ENCODE measurements around the gene SGCA. TPM values are rescaled to one million over a fixed set of nuclear protein-coding genes. Genes with fewer than 3 reads are reported as not detected.

SGCA gene
- total and polyA plus RNA-seq, 10 of the 15 experiments (the other 5 are each of a cell fraction or from before 2014, with no cell fraction given): 0.13 to 2.2 (median 0.50) TPM; not detected in 2

DNA sequence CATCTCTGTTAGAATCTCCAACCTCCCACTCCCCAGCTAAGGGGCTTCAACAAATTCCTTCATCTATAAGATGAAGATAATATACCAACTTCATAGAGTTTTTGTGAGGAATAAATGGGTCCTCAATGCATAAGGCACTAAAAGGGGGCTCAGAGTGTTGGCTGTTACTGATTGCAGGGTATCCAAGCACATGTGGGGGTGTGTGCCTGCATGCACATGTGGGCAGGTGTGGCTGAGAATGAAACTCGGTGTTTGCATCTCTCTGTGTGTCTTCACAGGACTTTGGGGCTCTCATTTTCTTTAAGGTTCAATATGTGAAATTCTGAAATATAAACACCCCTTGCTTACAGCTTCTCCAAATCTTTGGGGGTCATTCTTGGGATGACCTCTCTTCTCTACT, 11.2 kb upstream of the SGCA start:
- Histone ChIP-seq H3K27ac (ENCODE audit: control insufficient read depth, insufficient read depth) (peak overlapping the region; percentile 72), H3K36me3 (ENCODE audit: control insufficient read depth in 2 of 2, insufficient read depth in 2 of 2, low read length in 1 of 2) (no peaks in the 10 kb centered on the region), H3K4me2 (ENCODE audit: control insufficient read depth, insufficient read depth) (peak overlapping the region; percentile 91), H2AFZ (ENCODE audit: control insufficient read depth, low read depth, low read length) (no peak overlapping the region), H4K20me1 (ENCODE audit: control insufficient read depth, insufficient read depth) (no peaks in the 10 kb centered on the region), H3K9me3 (replicated peaks; ENCODE audit: control insufficient read depth, insufficient read depth, low read length) (no peaks in the 10 kb centered on the region), H3K9ac (ENCODE audit: control insufficient read depth, insufficient read depth, low read length) (peak overlapping the region; percentile 50; the same call in 1 of the 2 replicates), H3K79me2 (ENCODE audit: control insufficient read depth, insufficient read depth, low read length) (peaks cover 21% of the 10 kb centered on the region), H3K27me3 (replicated peaks in 1 of 2; ENCODE audit: control insufficient read depth in 2 of 2, insufficient read depth in 2 of 2, low read length in 1 of 2) (no peaks in the 10 kb centered on the region), H3K4me3 (peak overlapping the region; percentile 56), H3K4me1 (ENCODE audit: control insufficient read depth, insufficient read depth, low read length) (peaks cover 37% of the 10 kb centered on the region)
- 0% methylated on average over 1 of the region's 1 CpG for WGBS (ENCODE audit: insufficient coverage, insufficient replicate concordance, low lambda C conversion rate, missing lambda C conversion rate)
- ChIA-PET POLR2A (interaction anchor here (0.8 to 1.5 kb wide), 3 partner anchors 9 to 39 kb away, joined by 4 to 7 read pairs (median 6); no protein-coding TSS in a partner anchor), RAD21 (ENCODE audit: unreplicated experiment) (interaction anchor here (0.9 to 2.3 kb wide), 5 partner anchors 9 to 45 kb away, joined by 3 to 7 read pairs (median 5); no protein-coding TSS in a partner anchor), CTCF (interaction anchor here (1.0 to 2.2 kb wide), 10 partner anchors 9 to 67 kb away, joined by 3 to 10 read pairs (median 6); no protein-coding TSS in a partner anchor), SMC1A (ENCODE audit: uncharacterized antibody, unreplicated experiment) (interaction anchor here (0.6 to 1.9 kb wide), 7 partner anchors 9 to 143 kb away, joined by 3 to 7 read pairs (median 4); no protein-coding TSS in a partner anchor)
- ATAC-seq (peak; percentile 16; the same call in 1 of the 3 replicates), DNase-seq (ENCODE audit: low read depth, low spot score) (no peak), FAIRE-seq (peak; percentile 31)
- no peak for TF ChIP-seq RBBP5 (conservative IDR thresholded peaks at IDR 0.05)
- TF ChIP-seq BHLHE40 (IDR thresholded peaks at IDR 0.05; ENCODE audit: borderline replicate concordance in 1 of 2, low read depth in 2 of 2, low read length in 1 of 2): peak; percentile 61 to 71; a peak in 2 of 4 replicates
- peak; percentile 23; the same call in 1 of the 2 replicates for TF ChIP-seq JUNB (IDR thresholded peaks at IDR 0.05)
- TF ChIP-seq PAX5 (IDR thresholded peaks at IDR 0.05; ENCODE audit: borderline replicate concordance, low read depth, low read length): no peak
- TF ChIP-seq SP1 (IDR thresholded peaks at IDR 0.05; ENCODE audit: low read depth, low read length): peak; percentile 29
- TF ChIP-seq, protein P1, sequence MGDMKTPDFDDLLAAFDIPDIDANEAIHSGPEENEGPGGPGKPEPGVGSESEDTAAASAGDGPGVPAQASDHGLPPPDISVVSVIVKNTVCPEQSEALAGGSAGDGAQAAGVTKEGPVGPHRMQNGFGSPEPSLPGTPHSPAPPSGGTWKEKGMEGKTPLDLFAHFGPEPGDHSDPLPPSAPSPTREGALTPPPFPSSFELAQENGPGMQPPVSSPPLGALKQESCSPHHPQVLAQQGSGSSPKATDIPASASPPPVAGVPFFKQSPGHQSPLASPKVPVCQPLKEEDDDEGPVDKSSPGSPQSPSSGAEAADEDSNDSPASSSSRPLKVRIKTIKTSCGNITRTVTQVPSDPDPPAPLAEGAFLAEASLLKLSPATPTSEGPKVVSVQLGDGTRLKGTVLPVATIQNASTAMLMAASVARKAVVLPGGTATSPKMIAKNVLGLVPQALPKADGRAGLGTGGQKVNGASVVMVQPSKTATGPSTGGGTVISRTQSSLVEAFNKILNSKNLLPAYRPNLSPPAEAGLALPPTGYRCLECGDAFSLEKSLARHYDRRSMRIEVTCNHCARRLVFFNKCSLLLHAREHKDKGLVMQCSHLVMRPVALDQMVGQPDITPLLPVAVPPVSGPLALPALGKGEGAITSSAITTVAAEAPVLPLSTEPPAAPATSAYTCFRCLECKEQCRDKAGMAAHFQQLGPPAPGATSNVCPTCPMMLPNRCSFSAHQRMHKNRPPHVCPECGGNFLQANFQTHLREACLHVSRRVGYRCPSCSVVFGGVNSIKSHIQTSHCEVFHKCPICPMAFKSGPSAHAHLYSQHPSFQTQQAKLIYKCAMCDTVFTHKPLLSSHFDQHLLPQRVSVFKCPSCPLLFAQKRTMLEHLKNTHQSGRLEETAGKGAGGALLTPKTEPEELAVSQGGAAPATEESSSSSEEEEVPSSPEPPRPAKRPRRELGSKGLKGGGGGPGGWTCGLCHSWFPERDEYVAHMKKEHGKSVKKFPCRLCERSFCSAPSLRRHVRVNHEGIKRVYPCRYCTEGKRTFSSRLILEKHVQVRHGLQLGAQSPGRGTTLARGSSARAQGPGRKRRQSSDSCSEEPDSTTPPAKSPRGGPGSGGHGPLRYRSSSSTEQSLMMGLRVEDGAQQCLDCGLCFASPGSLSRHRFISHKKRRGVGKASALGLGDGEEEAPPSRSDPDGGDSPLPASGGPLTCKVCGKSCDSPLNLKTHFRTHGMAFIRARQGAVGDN (IDR thresholded peaks at IDR 0.05): peak; percentile 47; the same call in 1 of the 2 replicates
- peak; percentile 79; the same call in 1 of the 3 replicates for TF ChIP-seq POU2F2 (IDR thresholded peaks at IDR 0.05; ENCODE audit: borderline replicate concordance, low read depth, low read length)
- TF ChIP-seq SIN3A (IDR thresholded peaks at IDR 0.05; ENCODE audit: low read depth, low read length): 0 out of 2 replicates have a peak, but pooled peaks have one; percentile 36
- TF ChIP-seq POLR2AphosphoS5 (IDR thresholded peaks at IDR 0.05; ENCODE audit: low read length): no peak
- TF ChIP-seq MEF2B (IDR thresholded peaks at IDR 0.05; ENCODE audit: partially characterized antibody, poor library complexity, severe bottlenecking): peak; percentile 20
- TF ChIP-seq EGR1 (IDR thresholded peaks at IDR 0.05; ENCODE audit: borderline replicate concordance in 1 of 2, low read depth in 2 of 2, low read length in 2 of 2): peak in 1 of 2 experiments; percentile 76; a peak in 2 of 3 replicates
- peak; percentile 81 for TF ChIP-seq MXI1 (IDR thresholded peaks at IDR 0.05; ENCODE audit: low read depth, low read length)
- TF ChIP-seq, protein P2, sequence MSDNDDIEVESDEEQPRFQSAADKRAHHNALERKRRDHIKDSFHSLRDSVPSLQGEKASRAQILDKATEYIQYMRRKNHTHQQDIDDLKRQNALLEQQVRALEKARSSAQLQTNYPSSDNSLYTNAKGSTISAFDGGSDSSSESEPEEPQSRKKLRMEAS (IDR thresholded peaks at IDR 0.05; ENCODE audit: low read depth, low read length): peak; percentile 65
- TF ChIP-seq, protein P3, sequence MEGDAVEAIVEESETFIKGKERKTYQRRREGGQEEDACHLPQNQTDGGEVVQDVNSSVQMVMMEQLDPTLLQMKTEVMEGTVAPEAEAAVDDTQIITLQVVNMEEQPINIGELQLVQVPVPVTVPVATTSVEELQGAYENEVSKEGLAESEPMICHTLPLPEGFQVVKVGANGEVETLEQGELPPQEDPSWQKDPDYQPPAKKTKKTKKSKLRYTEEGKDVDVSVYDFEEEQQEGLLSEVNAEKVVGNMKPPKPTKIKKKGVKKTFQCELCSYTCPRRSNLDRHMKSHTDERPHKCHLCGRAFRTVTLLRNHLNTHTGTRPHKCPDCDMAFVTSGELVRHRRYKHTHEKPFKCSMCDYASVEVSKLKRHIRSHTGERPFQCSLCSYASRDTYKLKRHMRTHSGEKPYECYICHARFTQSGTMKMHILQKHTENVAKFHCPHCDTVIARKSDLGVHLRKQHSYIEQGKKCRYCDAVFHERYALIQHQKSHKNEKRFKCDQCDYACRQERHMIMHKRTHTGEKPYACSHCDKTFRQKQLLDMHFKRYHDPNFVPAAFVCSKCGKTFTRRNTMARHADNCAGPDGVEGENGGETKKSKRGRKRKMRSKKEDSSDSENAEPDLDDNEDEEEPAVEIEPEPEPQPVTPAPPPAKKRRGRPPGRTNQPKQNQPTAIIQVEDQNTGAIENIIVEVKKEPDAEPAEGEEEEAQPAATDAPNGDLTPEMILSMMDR (IDR thresholded peaks at IDR 0.05 in 2 of 3, conservative IDR thresholded peaks at IDR 0.05 in 1 of 3; ENCODE audit: control insufficient read depth in 2 of 3, extremely low read depth in 1 of 3, insufficient read depth in 1 of 3, low read depth in 3 of 3, low read length in 3 of 3): no peak
- no peak for TF ChIP-seq SRF (IDR thresholded peaks at IDR 0.05; ENCODE audit: low read depth in 2 of 2, low read length in 2 of 2)
- no TSS peak for BruUV-seq (replicated peaks)
- in situ Hi-C loops (cut with MboI): no loop called here
- intact Hi-C loops (cut with micrococcal nuclease; ENCODE audit: unreplicated experiment): no loop called here

All from GM12878 (cell line).